DMS 273 treated with DMSO at 0.1 percent for 48 hours (cell line): ENCODE data around the gene POMZP3.
"Not testable (repeated sequence)": the region's sequence is repeated elsewhere in the genome, so short reads cannot be mapped to it uniquely, and the experiment has no call there.

Experiments used
- DNase-seq: peaks from one replicate; lab custom pipeline; 2025; lab: John Stamatoyannopoulos, UW

POMZP3 gene

DNA sequence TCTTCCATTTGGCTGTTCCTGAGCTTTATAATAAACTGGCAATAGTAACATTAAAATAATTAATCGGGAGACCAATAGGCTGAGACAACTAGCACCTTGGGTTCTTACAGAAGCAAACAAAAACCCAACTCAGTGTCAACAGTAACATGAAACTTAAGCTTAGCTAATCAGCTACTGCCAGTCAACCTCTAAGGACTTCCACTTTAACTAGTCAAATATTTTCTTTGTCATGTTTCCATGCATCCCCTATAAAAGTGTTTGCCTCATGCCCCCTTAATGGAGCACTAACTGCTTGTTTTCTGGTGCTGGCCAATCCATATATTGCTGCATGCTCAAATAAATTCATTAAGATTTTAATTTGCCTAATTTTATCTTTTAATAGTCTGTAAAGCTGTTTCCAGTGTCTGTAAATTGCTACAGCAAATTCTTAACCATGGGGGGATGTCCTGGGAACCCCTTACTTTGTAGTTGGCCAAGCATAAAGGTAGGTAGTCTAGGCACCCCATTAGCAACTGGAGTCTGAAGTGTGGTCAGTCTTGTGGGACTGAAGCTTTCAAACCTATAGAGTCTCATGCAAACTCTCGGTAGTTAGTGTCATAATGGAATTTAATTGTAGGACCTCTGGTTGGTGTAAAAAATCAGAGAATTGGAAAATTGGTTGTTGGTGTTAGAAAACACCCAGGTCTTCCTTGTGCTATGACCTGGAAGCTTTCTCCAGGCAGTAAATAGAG lies 40.3 kb downstream of the POMZP3 start:
- DNase-seq = not testable (repeated sequence)

DNA sequence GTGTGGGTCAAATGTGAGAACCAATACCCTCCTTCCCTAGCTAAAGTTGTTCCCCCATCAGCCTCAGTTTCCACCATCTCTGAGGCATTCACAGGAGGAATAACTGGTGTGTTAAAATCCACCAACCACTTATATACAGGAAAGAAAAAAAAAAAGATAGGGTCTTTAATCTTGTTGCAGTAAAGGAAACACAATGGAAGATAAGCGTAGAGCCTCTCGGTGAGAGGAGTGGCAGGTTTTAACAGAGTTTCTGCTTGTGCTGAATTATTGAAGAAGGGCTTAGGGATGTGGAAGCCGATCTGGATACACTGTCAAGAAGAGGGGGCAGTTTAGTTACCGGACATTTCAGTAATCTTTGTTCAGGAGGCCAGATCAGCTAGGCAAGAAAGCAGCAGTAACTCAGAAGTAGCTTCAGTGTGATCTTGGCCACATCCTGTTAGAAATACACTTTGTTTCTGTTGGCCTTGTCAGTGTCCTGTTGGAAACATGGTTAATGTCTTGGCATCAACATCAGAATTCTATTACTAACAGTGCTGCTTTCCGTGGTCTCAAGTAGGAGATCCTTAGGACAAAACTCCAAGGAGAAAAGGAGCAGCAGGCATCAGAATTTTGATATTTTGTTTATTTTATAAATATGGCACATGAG lies 43.3 kb downstream of the POMZP3 start:
- DNase-seq = not testable (repeated sequence)

DNA sequence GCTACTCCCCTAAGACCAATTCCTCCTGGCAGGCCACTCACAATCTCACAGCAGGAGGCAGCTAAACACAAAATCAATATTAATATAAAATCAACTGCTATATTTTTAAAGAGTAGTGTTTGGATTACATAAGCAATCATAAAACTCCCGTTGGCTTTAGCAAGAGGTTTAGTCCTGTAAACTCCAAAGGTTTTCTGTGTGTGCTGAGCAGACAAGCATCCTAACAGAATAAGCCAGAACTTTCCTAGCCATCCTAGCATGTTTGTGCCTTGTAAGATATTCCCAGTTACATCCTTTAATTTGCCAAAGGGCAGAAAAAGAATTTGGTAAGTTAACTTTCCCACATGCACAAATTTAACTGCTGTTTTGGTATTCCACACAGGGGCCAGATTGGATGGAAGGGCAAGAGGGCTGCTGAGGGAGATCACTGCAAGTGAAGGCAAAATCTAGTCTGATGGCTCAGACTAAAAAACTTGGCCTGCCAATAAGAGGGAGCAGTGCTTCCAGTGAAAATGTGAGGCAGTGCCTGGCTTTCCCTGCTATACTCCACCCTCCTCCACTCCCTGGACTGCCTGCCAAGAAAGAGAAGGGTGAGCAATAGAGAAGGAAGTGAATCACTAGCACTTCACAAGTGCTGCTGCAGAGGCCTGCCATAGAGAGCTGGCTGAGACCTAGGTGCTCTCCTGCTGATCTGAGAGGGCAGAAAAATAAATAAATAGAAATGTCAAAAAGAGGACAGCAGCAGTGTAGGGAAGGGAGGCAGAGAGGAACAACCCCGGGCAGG lies 44.0 kb downstream of the POMZP3 start:
- DNase-seq = not testable (repeated sequence)

- not testable (repeated sequence) for DNase-seq
These were observed 51.0 kb downstream of the POMZP3 start for GRCh38 chr7:76575919-76576655.

DNA sequence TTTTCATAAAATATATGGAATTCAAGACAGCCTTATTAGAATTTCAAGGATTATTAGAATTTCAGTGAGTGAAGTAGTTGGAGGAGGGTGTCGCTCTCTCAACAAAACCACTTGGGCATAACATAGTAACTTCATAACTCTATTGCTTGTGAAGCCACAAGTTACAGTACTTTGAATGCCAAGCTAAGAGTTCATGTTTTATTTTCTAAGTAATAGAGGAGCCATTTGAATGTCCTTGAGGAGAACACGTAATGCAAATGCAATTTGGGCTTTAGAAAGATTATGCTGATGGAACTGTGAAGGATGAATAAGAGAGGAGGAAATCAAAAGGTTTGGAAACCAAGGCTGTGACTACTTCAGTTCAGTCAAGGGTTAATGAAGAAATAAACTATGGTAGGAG lies 51.6 kb downstream of the POMZP3 start:
- not testable (repeated sequence) for DNase-seq

- DNase-seq = not testable (repeated sequence)
These were observed 54.8 kb downstream of the POMZP3 start for GRCh38 chr7:76572296-76572695.

DNA sequence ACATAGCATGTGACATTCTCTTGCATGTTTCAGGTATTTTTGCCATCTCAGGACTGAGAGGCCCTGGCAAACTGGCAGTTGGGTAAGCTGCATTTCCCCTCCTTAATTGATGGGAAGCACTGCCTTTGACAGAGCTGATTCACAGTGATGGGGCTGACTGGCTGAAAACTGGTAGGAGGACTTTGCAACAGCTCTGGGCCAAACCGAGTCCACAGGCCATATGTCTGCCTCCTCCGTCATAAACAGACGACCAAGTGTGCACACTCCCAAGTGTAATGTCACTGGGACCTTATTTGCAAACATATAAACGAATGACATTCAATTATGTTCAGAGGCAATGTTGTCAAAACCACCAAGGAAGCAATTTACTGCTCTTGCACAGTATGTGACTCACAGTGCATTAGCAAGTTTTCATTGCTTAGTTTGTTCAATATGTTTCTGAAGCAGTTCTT lies 56.7 kb downstream of the POMZP3 start:
- not testable (repeated sequence) for DNase-seq

GRCh38 chr7:76568742-76569141 lies 58.3 kb downstream of the POMZP3 start:
- not testable (repeated sequence) for DNase-seq

DNA sequence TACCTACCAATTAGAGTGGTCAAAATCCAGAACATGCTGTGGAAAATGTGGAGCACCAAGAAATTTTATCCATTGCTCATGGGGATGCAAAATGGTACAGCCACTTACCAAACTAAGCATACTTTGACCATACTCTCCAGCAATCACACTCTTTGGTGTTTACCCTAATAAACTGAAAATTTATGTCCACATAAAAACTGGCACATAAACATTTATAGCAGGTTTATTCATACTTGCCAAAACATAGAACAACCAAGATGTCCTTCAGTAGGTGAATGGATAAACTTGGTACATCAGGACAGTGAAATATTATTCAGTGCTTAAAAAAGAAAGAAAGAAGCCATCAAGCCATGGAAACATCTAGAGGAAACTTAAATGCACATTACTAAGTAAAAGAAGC lies 59.3 kb downstream of the POMZP3 start:
- not testable (repeated sequence) for DNase-seq

- DNase-seq = not testable (repeated sequence)
These were observed 59.8 kb downstream of the POMZP3 start for GRCh38 chr7:76567311-76567710.

GRCh38 chr7:76565001-76565400 lies 62.1 kb downstream of the POMZP3 start:
- not testable (repeated sequence) for DNase-seq

DNA sequence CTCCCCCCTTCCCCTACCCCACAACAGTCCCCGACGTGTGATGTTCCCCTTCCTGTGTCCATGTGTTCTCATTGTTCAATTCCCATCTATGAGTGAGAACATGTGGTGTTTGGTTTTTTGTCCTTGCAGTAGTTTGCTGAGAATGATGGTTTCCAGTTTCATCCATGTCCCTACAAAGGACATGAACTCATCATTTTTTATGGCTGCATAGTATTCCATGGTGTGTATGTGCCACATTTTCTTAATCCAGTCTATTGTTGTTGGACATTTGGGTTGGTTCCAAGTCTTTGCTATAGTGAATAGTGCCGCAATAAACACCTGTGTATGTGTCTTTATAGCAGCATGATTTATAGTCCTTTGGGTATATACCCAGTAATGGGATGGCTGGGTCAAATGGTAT lies 65.7 kb downstream of the POMZP3 start:
- not testable (repeated sequence) for DNase-seq

GRCh38 chr7:76560157-76560556 lies 66.9 kb downstream of the POMZP3 start:
- DNase-seq = not testable (repeated sequence)
